ENCODE results near the gene BTLA. TPM values are rescaled to one million over a fixed set of nuclear protein-coding genes. Genes with fewer than 3 reads are reported as not detected.

Gene BTLA
- total and polyA plus RNA-seq, 10 of the 15 experiments (the other 5 are each of a cell fraction or from before 2014, with no cell fraction given), result 55.4 to 134 (median 84.2) TPM

DNA sequence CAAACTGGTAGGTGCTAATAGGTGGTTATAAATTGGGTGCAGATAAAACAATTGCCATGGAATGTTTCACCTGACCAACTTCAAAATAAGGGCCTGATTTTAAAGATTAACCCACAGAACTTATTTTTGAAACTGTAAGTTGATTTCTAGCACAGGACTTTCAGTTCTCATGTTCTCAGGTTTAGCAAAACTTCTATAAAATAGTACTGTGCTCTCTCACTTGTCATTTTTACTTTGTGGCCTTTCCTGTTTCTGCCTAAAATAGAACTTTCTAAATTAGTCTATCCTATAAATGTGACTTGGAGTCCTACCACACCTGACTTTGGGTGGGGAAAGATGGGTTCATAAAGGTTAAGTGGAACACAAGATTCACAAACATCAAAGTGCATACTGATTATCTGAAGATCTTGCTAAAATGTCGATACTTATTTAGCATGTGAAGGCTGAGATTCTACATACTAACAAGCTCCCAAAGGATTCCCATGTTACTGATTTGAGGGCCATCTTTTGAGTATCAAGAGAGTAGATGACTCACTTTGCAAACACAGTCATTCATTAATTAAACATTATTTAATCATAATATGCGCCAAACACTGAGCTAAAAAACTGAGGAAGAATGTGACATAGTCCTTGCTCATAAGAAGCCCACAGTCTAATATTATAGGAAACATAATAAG lies 38.6 kb downstream of the BTLA start (continued):
- TF ChIP-seq CUX1 (IDR thresholded peaks at IDR 0.05; ENCODE audit: insufficient replicate concordance, low read depth, low read length) (peak; percentile 59), HSF1 (IDR thresholded peaks at IDR 0.05; ENCODE audit: low read depth, low read length) (no peak), TBL1XR1 (IDR thresholded peaks at IDR 0.05; ENCODE audit: low read depth, low read length) (peak; percentile 100), CTCF (IDR thresholded peaks at IDR 0.05 in 2 of 3, conservative IDR thresholded peaks at IDR 0.05 in 1 of 3; ENCODE audit: control insufficient read depth in 2 of 3, extremely low read depth in 1 of 3, insufficient read depth in 1 of 3, low read depth in 3 of 3, low read length in 3 of 3) (no peak), E2F4 (IDR thresholded peaks at IDR 0.05; ENCODE audit: low read depth, low read length) (no peak), MTA3 (IDR thresholded peaks at IDR 0.05; ENCODE audit: borderline replicate concordance, low read length) (peak; percentile 99), JUNB (IDR thresholded peaks at IDR 0.05) (peak; percentile 94), NFIC (IDR thresholded peaks at IDR 0.05; ENCODE audit: low read depth, low read length) (peak; percentile 99), ETV6 (conservative IDR thresholded peaks at IDR 0.05 in 1 of 2, IDR thresholded peaks at IDR 0.05 in 1 of 2; ENCODE audit: borderline replicate concordance in 1 of 2, low read depth in 1 of 2) (peak in 1 of 2 experiments; percentile 66; a peak in 1 of 4 replicates), FOXM1 (IDR thresholded peaks at IDR 0.05; ENCODE audit: low read depth, low read length) (peak; percentile 98)
